Stimulated activated CD4-positive, alpha-beta T cell treated with anti-CD3 and anti-CD28 coated beads, Interleukin-15, amount 100 ng/mL, for 48 hours (primary cell): ENCODE results near the gene SLC28A3.

Experiments used
- DNase-seq, 2 donors: peaks; one replicate each; pipeline ENCODE4 v3.0.0-alpha.2; 2020; ENCODE audit warnings: low read depth in 2 of 2

The SLC28A3 gene

DNA sequence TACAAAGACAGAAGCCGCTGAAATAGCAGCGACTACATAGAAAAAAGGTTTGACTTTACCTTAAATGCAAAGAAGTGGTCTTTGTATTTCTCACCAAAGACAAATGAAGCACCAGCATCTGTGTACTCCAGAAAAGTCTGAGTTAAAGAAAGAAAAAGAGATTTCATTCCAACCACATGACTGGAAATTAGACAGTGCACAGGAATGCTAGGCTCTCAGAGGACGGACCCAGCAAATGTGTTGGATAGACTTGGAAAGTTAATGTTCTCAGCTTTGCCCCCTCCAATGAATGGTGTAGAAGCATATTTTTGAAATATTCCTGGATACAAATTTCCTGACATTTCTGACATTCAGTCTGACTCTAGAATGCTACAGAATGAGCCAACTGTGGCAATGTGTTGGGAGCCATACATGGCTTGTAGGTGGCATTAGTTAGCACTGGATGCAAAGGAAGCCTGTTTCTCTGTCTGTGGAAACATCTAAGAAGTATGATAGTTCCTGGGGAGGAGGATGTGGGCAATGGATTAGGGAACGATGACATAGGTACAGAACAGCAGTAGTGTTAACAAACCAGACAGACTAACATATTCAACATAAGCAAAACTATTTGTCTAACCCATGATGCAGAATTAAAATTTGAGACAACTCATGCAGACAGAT lies 43.3 kb downstream of the SLC28A3 start:
- no peak for DNase-seq

DNA sequence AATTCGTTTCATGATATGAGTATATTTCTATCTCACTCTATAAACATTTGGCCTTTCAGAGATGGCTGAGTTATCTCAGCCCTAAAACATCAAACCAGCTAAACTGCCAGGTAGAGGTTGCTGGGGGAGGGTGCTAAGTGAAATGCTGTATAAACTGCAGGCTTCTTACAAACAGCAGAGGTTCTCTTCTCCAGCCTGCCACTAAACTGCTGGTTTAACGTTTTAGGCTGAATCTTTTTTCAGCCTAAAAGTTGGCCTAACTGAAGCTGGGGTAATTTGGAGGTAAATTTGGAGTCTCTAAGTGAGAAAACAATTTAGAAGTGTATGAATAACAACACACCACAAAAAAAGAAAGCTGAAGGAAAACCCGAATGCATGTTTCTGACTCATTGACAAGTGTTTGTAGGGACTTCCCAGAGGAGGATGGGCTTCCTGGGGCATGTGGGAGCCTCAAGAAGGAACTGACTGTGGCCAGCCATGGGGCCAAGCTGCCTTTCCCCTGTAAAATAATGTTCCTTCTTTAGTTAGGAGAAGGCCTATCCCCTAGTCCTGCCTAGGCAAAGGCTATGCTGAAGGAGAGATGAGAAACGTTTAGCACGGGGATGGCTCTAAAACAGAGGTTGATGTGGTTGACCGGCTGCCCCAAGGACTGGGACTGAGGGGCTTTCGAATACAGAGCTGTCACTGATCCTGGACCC lies 44.3 kb downstream of the SLC28A3 start:
- DNase-seq: peak; percentile 38 to 39

DNA sequence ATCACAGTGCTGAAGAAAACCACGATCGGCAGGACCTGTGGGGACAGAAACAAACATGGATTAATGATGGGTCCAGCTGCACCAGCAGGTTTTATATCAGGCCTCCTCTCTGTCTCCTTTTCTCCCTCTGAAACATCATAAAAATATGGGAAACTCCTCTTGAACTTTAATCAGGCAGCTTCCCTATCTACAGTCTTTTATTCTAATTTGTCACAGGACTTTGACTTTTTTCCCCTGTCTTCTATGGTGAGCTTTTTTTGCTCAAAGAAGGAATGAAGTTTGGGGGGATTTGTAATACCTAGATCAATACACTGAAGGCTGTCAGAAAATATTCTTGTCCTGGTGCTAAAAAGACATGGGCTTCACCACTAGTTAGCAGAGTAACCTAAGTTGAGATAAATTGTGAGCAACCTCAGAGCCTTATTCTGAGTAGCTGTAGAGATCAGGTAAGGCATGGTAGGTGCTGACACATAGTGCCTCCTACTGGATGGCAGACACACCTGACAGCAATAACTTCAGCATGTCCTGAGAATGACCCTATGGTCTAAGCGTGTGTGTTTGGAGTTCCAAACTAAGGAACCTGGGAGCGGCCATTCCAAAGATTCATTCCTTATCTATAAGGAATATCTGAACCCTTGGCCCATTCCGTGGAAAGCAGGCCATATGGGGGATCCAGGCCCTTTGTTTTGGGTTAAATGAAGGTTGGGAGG lies 46.2 kb downstream of the SLC28A3 start:
- DNase-seq: no peak

DNA sequence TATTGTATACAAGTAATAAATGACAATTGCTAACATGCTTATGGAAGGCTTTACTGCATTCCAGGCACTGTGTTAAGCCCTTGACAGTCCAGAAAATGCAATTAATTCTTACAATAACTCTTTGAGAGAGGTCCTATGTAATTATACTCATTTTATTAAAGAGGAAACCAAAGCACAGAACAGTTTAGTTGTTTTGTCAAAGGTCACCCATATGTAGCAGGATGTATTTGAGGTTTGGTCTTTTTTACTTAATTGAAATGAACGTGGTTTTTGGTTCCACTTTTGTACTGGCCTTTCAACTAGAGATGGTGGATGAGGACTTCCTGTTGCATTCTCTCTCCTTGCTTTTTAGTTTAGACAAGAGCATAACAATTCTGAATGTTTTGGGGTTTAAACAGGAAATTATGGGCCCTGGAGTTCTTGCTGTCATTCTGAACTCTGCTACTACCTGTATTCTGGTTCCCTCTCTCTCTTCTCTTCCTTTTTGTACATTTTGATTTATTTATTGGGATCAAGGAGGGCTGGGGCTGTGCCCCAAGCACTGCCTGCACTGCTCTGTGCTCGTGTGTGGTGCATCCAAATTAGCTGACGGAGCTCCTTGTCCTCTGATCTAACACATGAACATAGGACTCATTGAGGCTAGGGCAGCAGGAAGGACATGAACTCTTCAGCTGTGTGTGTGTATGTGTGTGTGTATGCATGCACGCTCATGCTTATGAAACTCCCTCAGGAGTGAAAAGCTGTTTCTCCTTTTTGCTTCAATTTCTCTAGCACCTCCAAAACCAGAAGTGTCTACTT lies 47.4 kb downstream of the SLC28A3 start:
- DNase-seq: no peak

DNA sequence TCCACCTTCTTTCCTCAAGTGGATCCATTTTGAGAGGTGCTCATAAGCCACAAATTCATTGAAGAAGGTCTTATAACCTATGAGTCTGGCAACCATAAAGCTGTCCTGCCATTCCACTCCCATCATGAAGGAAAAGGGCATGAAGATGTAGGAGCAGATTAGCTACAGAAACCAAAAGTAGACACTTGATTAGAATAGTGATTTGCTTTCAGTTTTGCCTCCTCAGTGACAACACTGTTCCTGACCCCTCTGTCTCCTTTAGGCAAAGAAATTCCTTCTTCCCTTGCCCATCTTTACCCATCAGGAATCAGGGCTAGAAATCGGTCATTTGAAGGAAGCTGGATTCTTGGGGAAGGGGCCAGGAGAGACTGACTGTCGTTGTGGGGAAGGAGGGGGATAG lies 55.2 kb downstream of the SLC28A3 start:
- DNase-seq: no peak

DNA sequence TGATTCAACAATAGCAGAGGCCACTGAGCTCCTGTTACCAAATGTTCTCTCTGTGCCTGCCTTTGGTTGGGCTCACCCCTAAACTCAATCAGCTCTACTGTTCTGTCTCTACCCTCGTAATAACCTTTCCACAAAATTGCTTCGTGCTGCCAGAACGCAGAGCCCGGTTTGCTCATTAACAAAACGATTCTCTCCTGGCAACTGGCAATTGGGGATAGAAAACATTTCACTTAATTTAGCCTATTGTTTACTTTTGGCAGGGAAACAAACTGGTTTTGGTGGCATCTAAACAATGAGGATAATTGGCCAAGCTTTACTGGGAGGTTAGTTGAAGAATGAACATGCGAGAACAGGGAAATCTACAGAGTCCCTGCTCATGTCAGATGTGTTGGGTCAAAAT lies 56.6 kb downstream of the SLC28A3 start:
- DNase-seq: no peak

DNA sequence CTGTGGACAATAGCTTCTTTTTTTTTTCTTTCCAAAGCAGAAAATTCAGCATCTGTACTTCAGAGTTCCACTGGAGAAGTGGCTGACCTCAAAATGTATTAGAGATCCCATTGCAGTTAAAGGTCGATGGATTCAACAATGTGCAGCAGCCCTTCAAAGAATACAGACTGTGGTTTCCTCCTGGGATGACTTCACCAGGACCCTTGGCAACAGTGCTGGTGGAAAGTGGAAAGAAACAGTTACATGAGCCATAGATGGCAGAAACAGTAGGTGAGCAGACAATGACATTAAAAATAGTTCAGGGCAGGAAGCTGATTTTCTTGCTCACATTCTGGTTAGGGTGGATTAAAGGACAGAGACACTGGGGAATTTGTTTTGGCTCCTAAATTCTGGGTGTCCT lies 62.4 kb downstream of the SLC28A3 start:
- no peak for DNase-seq

DNA sequence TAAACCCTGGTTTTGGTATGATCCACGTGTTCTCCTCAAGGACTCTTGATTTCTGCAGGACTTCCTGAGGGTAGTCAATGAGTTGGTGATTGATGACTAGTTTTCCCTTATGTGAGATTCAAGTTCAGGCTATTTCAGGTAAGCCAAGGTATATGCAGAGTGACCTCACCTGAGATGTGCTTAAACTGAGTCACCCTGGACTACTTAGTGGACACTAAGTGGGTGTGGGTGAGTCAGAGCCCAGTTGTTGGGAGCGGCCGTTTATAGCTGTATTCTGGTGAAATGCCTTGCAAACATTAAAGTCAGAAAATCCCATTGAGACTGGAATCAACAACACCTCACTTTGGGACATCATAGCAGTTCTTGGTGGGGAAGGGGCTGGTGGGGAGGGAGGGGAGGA lies 62.9 kb downstream of the SLC28A3 start:
- no peak for DNase-seq

DNA sequence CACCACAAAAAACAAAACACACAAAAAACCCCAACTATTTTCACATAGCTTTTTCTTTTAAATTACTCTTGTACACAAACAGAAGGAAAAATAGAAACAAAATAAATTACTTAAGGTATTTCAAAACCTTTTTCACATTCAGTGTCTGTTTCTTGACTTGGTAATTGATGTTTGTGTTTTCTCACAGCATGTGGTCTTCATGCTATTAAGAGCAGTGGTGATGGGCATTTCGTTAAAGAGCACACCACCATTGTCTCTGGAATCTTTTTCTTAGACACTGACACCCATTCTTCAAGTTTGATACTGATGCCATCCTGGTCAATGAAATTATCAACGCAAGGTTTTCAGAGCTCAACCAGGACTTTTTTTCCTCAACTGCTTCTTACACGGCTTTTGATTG lies 63.8 kb downstream of the SLC28A3 start:
- no peak for DNase-seq

DNA sequence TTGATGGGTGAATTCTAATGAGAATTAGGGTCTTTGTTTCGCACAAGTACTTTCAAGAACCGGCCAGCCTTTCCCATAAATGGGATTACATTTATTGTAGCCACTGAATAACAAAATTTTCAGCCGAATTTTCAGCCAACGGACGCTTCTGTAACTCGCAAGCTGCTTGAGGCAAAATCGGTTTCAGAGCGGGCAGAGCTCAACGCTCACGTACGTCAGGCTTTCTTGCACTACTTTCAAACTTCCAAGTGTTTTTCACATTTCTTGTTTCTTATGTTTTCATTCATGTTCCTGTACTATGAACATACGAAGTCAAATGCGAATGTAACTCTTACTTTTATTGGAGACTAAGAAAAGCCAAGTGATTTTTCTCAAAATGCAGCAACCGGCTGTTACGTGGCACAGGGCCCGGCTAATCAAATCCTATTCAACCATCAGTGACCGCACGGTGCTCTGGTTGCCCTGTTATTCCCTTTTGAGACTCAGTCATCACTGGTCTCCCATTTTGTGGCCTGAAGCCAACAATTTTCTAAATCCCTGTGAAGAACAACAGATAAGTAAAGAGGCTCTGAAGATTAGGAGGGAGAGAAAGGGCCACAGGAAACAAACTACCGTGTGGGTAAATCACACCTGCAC lies 68.5 kb downstream of the SLC28A3 start:
- DNase-seq: no peak

DNA sequence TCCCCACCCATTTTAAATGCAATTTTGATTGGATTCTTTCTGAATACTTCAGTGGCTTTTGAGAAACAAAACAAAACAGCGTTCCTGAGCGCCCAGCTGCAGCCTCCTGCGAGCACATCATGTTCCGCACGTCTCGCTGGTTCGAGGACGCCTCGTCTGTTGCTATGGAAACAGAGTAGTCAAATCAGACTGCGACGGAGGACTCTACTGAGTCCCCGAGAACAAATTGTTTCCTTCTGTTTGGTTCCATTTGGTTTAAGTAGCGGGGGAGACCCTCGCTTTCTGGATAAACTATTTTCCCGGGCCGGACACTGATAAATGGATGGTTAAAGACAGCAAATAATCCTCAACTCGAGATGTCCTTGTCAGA lies 69.0 kb downstream of the SLC28A3 start:
- peak; percentile 50 to 56 for DNase-seq

DNA sequence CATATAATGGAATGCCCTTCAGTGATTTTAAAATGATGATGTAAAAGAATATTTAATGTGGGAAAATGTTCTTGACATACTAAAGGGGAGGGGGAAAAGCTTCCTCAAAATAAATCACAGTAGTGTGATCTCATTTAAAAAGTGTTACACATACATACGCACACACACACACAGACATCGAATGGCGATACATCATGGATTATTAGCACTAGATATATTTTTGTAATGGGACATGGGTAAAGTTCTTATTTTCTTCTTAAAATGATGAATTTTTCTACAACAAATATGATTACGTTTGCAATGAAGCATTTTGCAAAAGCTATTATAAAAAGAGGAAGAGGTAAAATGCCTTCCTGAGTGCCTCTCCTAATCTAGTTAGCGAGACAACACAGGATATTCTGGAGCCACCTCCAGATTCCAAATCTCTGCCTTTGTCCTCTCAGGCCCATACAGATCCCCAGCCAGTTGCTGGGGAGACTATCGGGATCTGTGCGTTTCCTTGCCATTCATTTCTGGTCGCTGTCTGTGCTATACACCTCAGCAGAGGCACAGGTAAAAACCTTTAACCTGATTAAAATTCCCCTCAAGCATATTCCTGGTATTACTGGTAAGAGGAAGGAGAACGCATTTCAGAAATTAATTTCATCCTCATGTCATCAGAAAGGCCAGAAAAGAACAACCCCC lies 69.6 kb downstream of the SLC28A3 start:
- DNase-seq: no peak

DNA sequence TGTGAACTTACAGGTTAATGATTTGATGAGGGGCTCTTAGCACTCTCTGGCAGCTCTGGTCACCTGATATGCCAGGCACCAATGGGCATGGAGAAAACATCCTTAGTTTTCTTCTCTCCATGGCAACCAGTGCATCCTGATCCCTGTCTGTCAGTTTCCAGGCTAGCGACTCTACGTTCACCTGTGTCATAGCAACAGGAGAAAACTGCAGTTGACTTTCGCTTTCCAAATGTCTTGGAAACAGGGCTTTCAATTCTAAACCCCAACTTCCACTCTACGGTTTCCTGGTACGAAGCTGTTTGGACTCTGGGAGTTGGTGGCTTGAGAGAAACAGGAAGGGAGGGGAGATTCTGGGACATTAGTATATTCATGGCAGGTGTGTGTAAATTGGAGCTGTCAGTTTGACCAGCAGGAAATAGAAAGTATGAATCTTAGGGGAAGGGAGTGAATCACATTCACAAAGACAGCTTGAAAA lies 74.4 kb downstream of the SLC28A3 start:
- DNase-seq: no peak

DNA sequence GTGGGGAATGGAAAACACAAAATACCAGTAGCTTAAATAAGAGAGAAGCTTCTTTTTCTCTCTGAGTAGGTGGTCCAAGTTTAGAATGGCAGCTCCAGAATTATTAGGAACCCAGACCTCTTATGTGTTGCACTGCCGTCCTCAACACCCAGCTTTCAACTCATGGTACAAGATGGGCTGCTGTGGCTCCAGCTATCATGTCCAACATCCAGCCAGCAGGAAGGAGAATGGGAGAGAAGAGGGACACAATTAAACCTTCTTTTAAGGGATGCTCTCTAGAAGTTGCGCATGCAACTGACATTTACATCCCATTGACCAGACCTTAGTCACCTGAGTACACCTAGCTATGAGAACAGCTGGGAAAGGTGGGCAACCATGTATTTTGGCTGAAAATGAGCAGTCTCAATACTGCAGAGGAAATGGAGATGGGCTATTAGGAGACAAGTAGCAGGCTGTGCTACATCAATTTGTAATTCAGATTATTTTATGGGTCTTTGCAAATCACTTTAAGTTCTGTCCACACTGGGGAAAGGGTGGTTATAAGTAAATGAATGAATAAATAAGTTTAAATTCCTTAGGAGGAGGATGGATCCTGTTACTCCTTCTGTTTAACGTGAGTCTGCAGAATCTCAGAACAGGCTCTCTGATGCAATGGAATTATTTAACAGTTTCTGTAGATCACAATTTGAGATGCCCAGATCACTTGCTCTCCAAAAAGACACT lies 76.1 kb downstream of the SLC28A3 start:
- no peak for DNase-seq

DNA sequence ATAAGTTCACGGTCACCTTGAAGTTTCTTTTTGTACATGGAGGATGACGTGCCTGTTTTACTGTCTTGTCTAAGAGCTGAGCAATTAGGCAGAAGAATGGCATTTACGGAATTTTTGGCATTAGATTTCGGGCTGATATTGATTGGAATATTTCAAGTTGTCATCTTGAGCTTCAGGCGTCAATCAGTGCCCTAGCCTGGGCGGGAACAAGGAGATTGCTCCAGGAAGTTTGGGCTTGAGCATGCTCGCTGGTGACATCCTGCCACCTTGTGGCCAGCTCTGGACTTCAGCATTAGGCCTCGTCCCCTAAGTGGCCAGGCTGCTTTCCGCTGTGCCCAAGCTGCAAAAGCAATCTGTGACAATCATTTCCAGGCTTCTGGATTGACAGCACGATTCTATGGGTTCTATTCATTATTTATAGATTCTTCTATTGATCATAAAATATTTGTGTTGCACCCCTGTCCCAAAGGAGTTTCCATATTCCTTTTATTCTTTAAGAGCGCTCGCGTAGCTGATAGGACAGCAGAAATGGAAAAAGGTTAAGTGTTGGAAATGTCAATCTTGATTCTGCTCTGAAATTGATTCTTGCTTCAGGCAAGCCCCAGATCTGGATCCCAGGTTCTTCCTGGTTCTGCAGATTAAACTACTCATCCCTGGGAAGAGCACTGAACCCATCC lies 79.3 kb downstream of the SLC28A3 start:
- peak; percentile 25 to 26 for DNase-seq

DNA sequence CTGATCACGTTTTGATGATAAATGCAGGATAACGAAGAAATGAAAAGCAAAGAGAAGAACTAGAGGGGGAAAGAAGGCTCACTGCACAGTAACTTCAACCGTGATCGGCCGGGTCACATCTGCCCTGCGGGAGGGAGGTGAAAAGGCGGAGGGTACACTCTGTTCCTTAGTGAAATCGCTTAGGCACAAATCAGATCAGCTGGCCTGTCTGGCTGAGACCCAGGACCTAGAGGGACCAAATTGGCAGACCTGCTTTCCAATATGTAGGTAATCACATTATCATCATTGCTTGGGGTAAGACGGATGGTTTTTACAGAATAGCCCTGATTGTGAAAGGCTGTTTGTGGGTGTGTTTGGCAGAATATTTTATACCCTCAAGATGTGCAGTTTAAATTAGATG lies 82.2 kb downstream of the SLC28A3 start:
- DNase-seq: no peak

DNA sequence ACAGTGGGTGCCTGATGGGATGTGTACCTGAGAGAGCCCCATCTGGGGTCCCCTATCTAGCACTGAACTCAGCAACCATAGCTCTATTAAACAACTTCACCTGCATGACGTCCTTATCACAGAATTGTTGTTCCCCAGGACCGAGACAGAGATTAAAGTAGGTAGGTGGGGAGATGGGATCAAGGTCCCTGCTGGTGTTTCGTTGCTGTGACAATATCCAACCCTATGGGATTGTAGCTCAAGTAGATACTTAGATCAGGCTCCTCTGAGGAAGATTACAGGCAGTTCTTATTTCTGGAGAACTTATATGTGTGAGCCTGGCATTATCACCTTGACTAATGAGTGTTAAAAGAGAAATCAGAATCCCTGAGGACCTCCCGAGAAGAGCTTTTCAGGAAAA lies 84.9 kb downstream of the SLC28A3 start:
- DNase-seq: no peak

DNA sequence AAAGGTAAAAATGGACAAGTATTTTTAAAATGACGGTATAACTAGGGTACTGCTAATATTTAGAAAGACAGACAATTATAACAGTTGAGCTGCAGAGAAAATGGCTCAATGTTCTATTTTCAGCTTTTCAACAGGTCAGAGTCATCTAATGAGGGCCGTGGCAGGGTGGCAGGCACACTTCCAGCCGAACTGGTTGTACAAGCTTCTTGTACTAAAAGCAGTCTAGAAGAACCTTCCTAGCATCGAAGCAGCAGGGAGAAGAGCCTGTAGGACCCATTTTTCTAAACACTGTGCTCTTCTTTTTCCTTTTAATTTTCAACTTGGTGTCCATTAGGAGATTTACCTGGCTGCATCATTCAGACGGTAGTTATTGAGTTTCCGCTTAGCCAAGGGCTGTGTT lies 85.6 kb downstream of the SLC28A3 start:
- DNase-seq: no peak

DNA sequence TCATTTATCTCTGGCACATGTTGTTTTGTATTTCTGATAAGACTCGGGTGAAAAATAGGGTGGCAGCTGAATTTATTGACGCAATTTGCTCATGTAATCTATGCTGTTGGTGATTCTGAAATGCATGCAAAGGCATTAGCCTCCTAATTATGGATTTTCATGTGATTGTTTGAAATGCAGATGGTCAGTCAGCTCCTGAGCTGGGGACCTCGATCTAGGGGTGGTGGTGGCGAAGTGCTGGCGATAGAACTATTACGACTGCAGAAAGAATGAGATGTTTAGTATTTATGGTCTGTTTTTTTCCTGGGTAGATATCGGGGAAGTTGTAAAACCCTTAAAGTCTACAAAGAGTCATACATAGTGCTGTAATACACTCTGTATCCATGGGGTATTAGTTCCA lies 88.6 kb downstream of the SLC28A3 start:
- no peak for DNase-seq

DNA sequence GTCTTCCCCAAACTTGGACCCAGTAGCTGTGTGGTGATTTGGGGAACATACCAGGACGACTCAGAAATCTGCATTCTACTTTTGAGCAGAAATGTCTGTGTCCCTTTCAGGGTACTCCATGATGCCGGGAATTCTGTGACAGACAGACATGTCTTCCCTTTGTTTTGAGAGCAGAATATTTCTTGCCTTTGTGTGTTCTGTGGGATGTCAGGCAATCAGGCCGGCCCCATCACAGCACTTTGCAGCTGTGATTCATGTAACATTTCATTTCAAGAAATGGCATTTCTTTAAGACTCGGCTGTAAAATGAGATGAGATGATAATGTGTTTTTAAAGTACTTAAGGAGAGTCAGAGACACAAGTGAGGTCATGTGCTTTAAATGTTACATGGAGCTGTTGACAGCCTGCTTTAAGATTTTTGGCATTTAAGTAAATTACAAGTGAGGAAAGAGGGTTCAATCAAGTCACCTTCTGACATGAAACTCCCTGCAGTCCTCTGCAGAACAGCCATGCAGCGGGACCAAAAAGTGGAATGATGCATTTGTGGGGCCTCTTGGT lies 98.7 kb downstream of the SLC28A3 start:
- no peak for DNase-seq
